ENCODE results near the gene WIPF2. TPM values are rescaled to one million over a fixed set of nuclear protein-coding genes. Genes with fewer than 3 reads are reported as not detected.

The WIPF2 gene
- polyA plus RNA-seq, 1 donor (not counting 4 experiments of a cell fraction or from before 2014, with no cell fraction given) = 8.5 TPM

DNA sequence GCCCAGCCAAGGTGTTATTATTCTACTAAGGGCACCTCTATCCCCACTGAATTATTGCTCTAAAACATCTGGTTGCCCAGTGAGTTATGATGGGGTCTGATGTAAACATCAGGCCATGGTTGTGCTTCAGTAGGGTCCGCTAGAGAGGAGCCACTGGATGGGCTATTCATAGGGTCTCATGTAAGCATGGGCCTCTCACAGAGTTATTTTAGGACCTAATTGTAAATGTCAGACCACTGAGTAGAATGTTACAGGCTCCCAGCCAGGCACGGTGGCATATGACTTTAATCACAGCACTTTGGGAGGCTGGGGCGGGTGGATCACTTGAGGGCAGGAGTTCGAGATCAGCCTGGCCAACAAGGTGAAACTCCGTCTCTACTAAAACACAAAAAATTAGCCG lies 36.5 kb upstream of the WIPF2 start:
- Histone ChIP-seq H4K20me1 (ENCODE audit: control insufficient read depth, extremely low read depth, insufficient read depth, low read length) (no peaks in the 10 kb centered on the region), H3K9me1 (ENCODE audit: control insufficient read depth, extremely low read depth, insufficient read depth, low read length) (no peaks in the 10 kb centered on the region), H3K4me1 (ENCODE audit: control insufficient read depth, extremely low read depth, insufficient read depth, low read length) (peaks cover 31% of the 10 kb centered on the region), H3K79me2 (ENCODE audit: control insufficient read depth, insufficient read depth, low read length) (no peaks in the 10 kb centered on the region), H3K27ac (ENCODE audit: control insufficient read depth, insufficient read depth, low read length) (no peak overlapping the region), H3K27me3 (ENCODE audit: control insufficient read depth, extremely low read depth, insufficient read depth, low read length) (no peaks in the 10 kb centered on the region), H3K9ac (ENCODE audit: control insufficient read depth, extremely low read depth, insufficient read depth, low read length) (no peak overlapping the region), H3K9me3 (ENCODE audit: control insufficient read depth, low read depth, low read length) (no peaks in the 10 kb centered on the region), H2AFZ (ENCODE audit: control insufficient read depth, low read length) (no peak overlapping the region), H3K36me3 (ENCODE audit: control insufficient read depth in 2 of 2, extremely low read depth in 1 of 2, insufficient read depth in 2 of 2, low read length in 2 of 2) (peaks cover 0 to 3% of the 10 kb centered on the region in 2 experiments), H3K4me2 (ENCODE audit: control insufficient read depth, extremely low read depth, insufficient read depth, low read depth, low read length) (no peak overlapping the region), H3K4me3 (ENCODE audit: control insufficient read depth in 2 of 3, extremely low read depth in 1 of 3, insufficient read depth in 2 of 3, low read depth in 1 of 3, low read length in 3 of 3) (no peak overlapping the region)
- DNase-seq (ENCODE audit: low read depth, low spot score) (no peak), FAIRE-seq (no peak)
- TF ChIP-seq CTCF (optimal IDR thresholded peaks at IDR 0.05 in 1 of 3, IDR thresholded peaks at IDR 0.05 in 1 of 3, conservative IDR thresholded peaks at IDR 0.05 in 1 of 3; ENCODE audit: extremely low read depth in 1 of 3, insufficient read depth in 2 of 3, low read length in 3 of 3) (no peak), EZH2 (IDR thresholded peaks at IDR 0.05; ENCODE audit: low read length) (no peak)
- dilution Hi-C loops (cut with MboI; ENCODE audit: extremely low pct_ligation_motif_present, low sequenced_read_pairs) = no loop called here

- Histone ChIP-seq H3K9me3 (ENCODE audit: control insufficient read depth, low read depth, low read length) (no peaks in the 10 kb centered on the region), H3K79me2 (ENCODE audit: control insufficient read depth, insufficient read depth, low read length) (no peaks in the 10 kb centered on the region), H3K4me2 (ENCODE audit: control insufficient read depth, extremely low read depth, insufficient read depth, low read depth, low read length) (no peak overlapping the region), H3K9me1 (ENCODE audit: control insufficient read depth, extremely low read depth, insufficient read depth, low read length) (no peaks in the 10 kb centered on the region), H3K27ac (ENCODE audit: control insufficient read depth, insufficient read depth, low read length) (no peak overlapping the region), H4K20me1 (ENCODE audit: control insufficient read depth, extremely low read depth, insufficient read depth, low read length) (no peaks in the 10 kb centered on the region), H3K36me3 (ENCODE audit: control insufficient read depth in 2 of 2, extremely low read depth in 1 of 2, insufficient read depth in 2 of 2, low read length in 2 of 2) (peaks cover 8 to 10% of the 10 kb centered on the region in 2 experiments), H2AFZ (ENCODE audit: control insufficient read depth, low read length) (no peak overlapping the region), H3K9ac (ENCODE audit: control insufficient read depth, extremely low read depth, insufficient read depth, low read length) (no peak overlapping the region), H3K4me3 (ENCODE audit: control insufficient read depth in 2 of 3, extremely low read depth in 1 of 3, insufficient read depth in 2 of 3, low read depth in 1 of 3, low read length in 3 of 3) (no peak overlapping the region), H3K27me3 (ENCODE audit: control insufficient read depth, extremely low read depth, insufficient read depth, low read length) (no peaks in the 10 kb centered on the region), H3K4me1 (ENCODE audit: control insufficient read depth, extremely low read depth, insufficient read depth, low read length) (peaks cover 4% of the 10 kb centered on the region)
- DNase-seq (ENCODE audit: low read depth, low spot score) = no peak
- TF ChIP-seq EZH2 (IDR thresholded peaks at IDR 0.05; ENCODE audit: low read length) = no peak
- no peak for TF ChIP-seq CTCF (optimal IDR thresholded peaks at IDR 0.05 in 1 of 3, IDR thresholded peaks at IDR 0.05 in 1 of 3, conservative IDR thresholded peaks at IDR 0.05 in 1 of 3; ENCODE audit: extremely low read depth in 1 of 3, insufficient read depth in 2 of 3, low read length in 3 of 3)
- FAIRE-seq = no peak
- dilution Hi-C loops (cut with MboI; ENCODE audit: extremely low pct_ligation_motif_present, low sequenced_read_pairs) = no loop called here
Observed at GRCh38 chr17:40187238-40187637, 31.9 kb upstream of the WIPF2 start.

Measured in keratinocyte (primary cell).